K562 (cell line): ENCODE data around the gene ERVFRD-1. TPM values are rescaled to one million over a fixed set of nuclear protein-coding genes. Genes with fewer than 3 reads are reported as not detected.

Experiments
- ARID4B ChIP-seq: sonication (generic); formaldehyde crosslinking; IDR thresholded peaks from 2 replicates; pipeline ENCODE4 v1.8.0; 2022; ENCODE audit warnings: mild to moderate bottlenecking, missing genetic modification reagents
- EP400 ChIP-seq: fragments of 450-650 bp; IDR thresholded peaks from 2 replicates; pipeline ENCODE4 v1.6.1; 2017; ENCODE audit warnings: antibody characterized with exemption, mild to moderate bottlenecking, moderate library complexity
- ESRRA ChIP-seq: fragments of 450-650 bp; IDR thresholded peaks from 2 replicates; pipeline ENCODE4 v1.6.1; 2014; ENCODE audit warnings: low read depth, mild to moderate bottlenecking, moderate library complexity, borderline replicate concordance
- FOXM1 ChIP-seq, 2 experiments: fragments of 450-650 bp in 1 of 2; sonication (generic) in 1 of 2; formaldehyde crosslinking in 1 of 2; IDR thresholded peaks; 2 replicates each; pipeline versions ENCODE4 v1.6.1 to v1.9.0; 2017 to 2022; ENCODE audit warnings: low read depth in 2 of 2, mild to moderate bottlenecking in 2 of 2, missing genetic modification reagents in 1 of 2, moderate library complexity in 1 of 2
- HMGN3 ChIP-seq: IDR thresholded peaks from 2 replicates; pipeline ENCODE4 v1.6.1; 2011; ENCODE audit warnings: borderline replicate concordance, low read depth, mild to moderate bottlenecking, mixed read lengths, low read length; ENCODE audit not compliant: insufficient read length; ENCODE audit errors: extremely low read depth
- PCBP1 ChIP-seq: fragments of 200-400 bp; formaldehyde crosslinking; IDR thresholded peaks from 2 replicates; pipeline ENCODE4 v1.6.1; 2018; ENCODE audit warnings: mild to moderate bottlenecking, low read depth, low read length; ENCODE audit not compliant: poor library complexity, severe bottlenecking
- PCBP2 ChIP-seq: fragments of 200-400 bp; formaldehyde crosslinking; IDR thresholded peaks from 2 replicates; pipeline ENCODE4 v1.6.1; 2018; ENCODE audit warnings: low read length, low read depth, mild to moderate bottlenecking, moderate library complexity; ENCODE audit not compliant: poor library complexity, severe bottlenecking
- RAD21 ChIP-seq, 2 experiments: fragments of 250-450 bp in 1 of 2; fragments of 450-650 bp in 1 of 2; sonication (Bioruptor Pico) in 1 of 2; formaldehyde crosslinking in 1 of 2; IDR thresholded peaks in 1 of 2; conservative IDR thresholded peaks in 1 of 2; 2 replicates each; pipeline versions ENCODE4 v1.4.0 to v1.8.0; 2020 to 2022; ENCODE audit warnings: mild to moderate bottlenecking in 2 of 2, moderate library complexity in 1 of 2
- RFX7 ChIP-seq: fragments of 250-450 bp; sonication (Bioruptor Pico); IDR thresholded peaks from 2 replicates; pipeline ENCODE4 v1.5.1; 2021; ENCODE audit warnings: mild to moderate bottlenecking
- SREBF2 ChIP-seq: sonication (generic); formaldehyde crosslinking; IDR thresholded peaks from 2 replicates; pipeline ENCODE4 v1.4.0; 2020; ENCODE audit warnings: mild to moderate bottlenecking, missing genetic modification reagents
- STAT6 ChIP-seq: sonication (generic); formaldehyde crosslinking; IDR thresholded peaks from 2 replicates; pipeline ENCODE4 v1.8.1; 2023; ENCODE audit warnings: mild to moderate bottlenecking, missing genetic modification reagents
- THRB ChIP-seq: fragments of 450-650 bp; formaldehyde crosslinking; conservative IDR thresholded peaks from 2 replicates; pipeline ENCODE4 v1.4.0; 2022; ENCODE audit warnings: mild to moderate bottlenecking, missing genetic modification characterization
- ZBTB5 ChIP-seq: fragments of 450-650 bp; IDR thresholded peaks from 2 replicates; pipeline ENCODE4 v1.6.1; 2017; ENCODE audit warnings: antibody characterized with exemption
- ZNF707 ChIP-seq: fragments of 250-450 bp; sonication (Bioruptor Pico); conservative IDR thresholded peaks from 2 replicates; pipeline ENCODE4 v1.8.0; 2022; ENCODE audit warnings: inconsistent platforms, mild to moderate bottlenecking, moderate library complexity
- polyA plus RNA-seq, 8 experiments: library from polyadenylated mRNA; depleted of rRNA in 4 of 8; stranded (reverse) in 5 of 8; unstranded in 3 of 8; fragments of >200 nt; fragmentation: Nextera tagmentation in 2 of 8; fragmentation: Illumina TruSeq in 1 of 8; extraction: Ambion mirVana in 2 of 8; extraction: Trizol in 1 of 8; gene quantifications; 2 replicates each; pipeline versions ENCODE4 v1.2.1 to v1.2.3, GENCODE V29; 2011 to 2014; ENCODE audit warnings: inconsistent platforms in 1 of 8, missing spikeins in 1 of 8
- total RNA-seq, 7 experiments: library from RNA; depleted of rRNA in 6 of 7; stranded (reverse); fragments of >200 nt in 6 of 7; fragmentation: Illumina TruSeq in 2 of 7; extraction: Trizol in 2 of 7; gene quantifications; 2 replicates each; pipeline versions ENCODE4 v1.2.1 to v1.2.3, GENCODE V29; 2011 to 2021; ENCODE audit warnings: low replicate concordance in 1 of 7

The ERVFRD-1 gene
- total and polyA plus RNA-seq, 9 of the 15 experiments (the other 6 are each of a cell fraction or from before 2014, with no cell fraction given): 0.05 to 0.14 (median 0.09) TPM; not detected in 2

GRCh38 chr6:11093626-11094410 lies 17.7 kb downstream of the ERVFRD-1 start, which contains the start of gene SMIM13 (continued):
- peak; percentile 86; the same call in 1 of the 2 replicates for TF ChIP-seq ARID4B (CRISPR knock-in tag)
- TF ChIP-seq PCBP2: no peak
- TF ChIP-seq FOXM1 (IDR thresholded peaks at IDR 0.05; ENCODE audit: low read depth): no peak
- no peak for TF ChIP-seq FOXM1 (CRISPR knock-in tag; IDR thresholded peaks at IDR 0.05; ENCODE audit: low read depth)
- peak; percentile 72 for TF ChIP-seq ESRRA
- peak; percentile 63 for TF ChIP-seq EP400
- no peak for TF ChIP-seq ZBTB5
- no peak for TF ChIP-seq ZNF707 (CRISPR knock-in tag)
- peak; percentile 5 to 31; a peak in 1 of 4 replicates for TF ChIP-seq RAD21 (CRISPR knock-in tag; conservative IDR thresholded peaks at IDR 0.05 in 1 of 2, IDR thresholded peaks at IDR 0.05 in 1 of 2)
- TF ChIP-seq SREBF2 (CRISPR knock-in tag): no peak
- no peak for TF ChIP-seq THRB (CRISPR knock-in tag)
- no peak for TF ChIP-seq RFX7
- TF ChIP-seq PCBP1: peak; percentile 92
- peak; percentile 94; the same call in 1 of the 2 replicates for TF ChIP-seq STAT6 (CRISPR knock-in tag)
- TF ChIP-seq HMGN3: no peak
